Liver (tissue), 9 donors: ENCODE results near the gene RAET1E. TPM values are rescaled to one million over a fixed set of nuclear protein-coding genes. Genes with fewer than 3 reads are reported as not detected.

Experiments used
- DNase-seq: peaks from one replicate; pipeline ENCODE4 v3.0.0-alpha.2; 2017; ENCODE audit warnings: low spot score
- H3K27ac ChIP-seq, 2 donors: one replicate each; pipeline ENCODE4 v1.7.0; 2013; ENCODE audit warnings: inconsistent platforms in 2 of 2, low read length in 2 of 2, control low read depth in 1 of 2, low read depth in 1 of 2, mild to moderate bottlenecking in 1 of 2
- H3K27me3 ChIP-seq, 4 donors: one replicate each; pipeline versions ENCODE4 v1.6.1 to v1.7.0; 2013; ENCODE audit warnings: low read length in 3 of 4, inconsistent platforms in 1 of 4, mild to moderate bottlenecking in 1 of 4, moderate library complexity in 1 of 4; ENCODE audit not compliant: control insufficient read depth in 4 of 4, insufficient read depth in 4 of 4
- H3K36me3 ChIP-seq, 4 donors: one replicate each; pipeline versions ENCODE4 v1.6.1 to v1.7.0; 2013; ENCODE audit warnings: low read length in 3 of 4, mild to moderate bottlenecking in 3 of 4, low read depth in 1 of 4, moderate library complexity in 1 of 4; ENCODE audit not compliant: control insufficient read depth in 4 of 4, insufficient read depth in 3 of 4
- H3K4me1 ChIP-seq, 4 donors: one replicate each; pipeline versions ENCODE4 v1.6.1 to v1.7.0; 2013; ENCODE audit warnings: low read length in 3 of 4, mild to moderate bottlenecking in 3 of 4, moderate library complexity in 1 of 4; ENCODE audit not compliant: control insufficient read depth in 4 of 4, insufficient read depth in 4 of 4
- H3K4me3 ChIP-seq, 3 donors: one replicate each; pipeline versions ENCODE4 v1.6.1 to v1.7.0; 2013; ENCODE audit warnings: low read length in 3 of 3, control low read depth in 1 of 3, low read depth in 1 of 3, mild to moderate bottlenecking in 1 of 3
- H3K9ac ChIP-seq, 2 donors: one replicate each; pipeline ENCODE4 v1.7.0; 2013; ENCODE audit warnings: low read length in 2 of 2, mild to moderate bottlenecking in 2 of 2, moderate library complexity in 2 of 2, control low read depth in 1 of 2, low read depth in 1 of 2
- H3K9me3 ChIP-seq, 4 donors: one replicate each; pipeline versions ENCODE4 v1.6.1 to v1.7.0; 2013; ENCODE audit warnings: low read length in 3 of 4; ENCODE audit not compliant: control insufficient read depth in 4 of 4
- EGR1 ChIP-seq, 2 donors: IDR thresholded peaks; 2 replicates each; pipeline ENCODE4 v1.6.1; 2016 to 2018; ENCODE audit warnings: antibody characterized with exemption in 2 of 2, low read depth in 2 of 2
- FOXA1 ChIP-seq: IDR thresholded peaks from 2 replicates; pipeline ENCODE4 v1.6.1; 2016; ENCODE audit warnings: antibody characterized with exemption
- GABPA ChIP-seq, 2 donors: IDR thresholded peaks in 1 of 2; conservative IDR thresholded peaks in 1 of 2; 2 replicates each; pipeline ENCODE4 v1.6.1; 2016; ENCODE audit warnings: antibody characterized with exemption in 2 of 2, mild to moderate bottlenecking in 1 of 2, moderate library complexity in 1 of 2
- HNF4A ChIP-seq, 2 donors: conservative IDR thresholded peaks; 2 replicates each; pipeline ENCODE4 v1.6.1; 2016; ENCODE audit warnings: antibody characterized with exemption in 2 of 2, mild to moderate bottlenecking in 2 of 2
- HNF4G ChIP-seq: IDR thresholded peaks from 2 replicates; pipeline ENCODE4 v1.6.1; 2016; ENCODE audit warnings: antibody characterized with exemption
- JUND ChIP-seq, 2 donors: IDR thresholded peaks; 2 replicates each; pipeline ENCODE4 v1.6.1; 2016; ENCODE audit warnings: antibody characterized with exemption in 2 of 2
- NR2F2 ChIP-seq: IDR thresholded peaks from 2 replicates; pipeline ENCODE4 v1.6.1; 2016; ENCODE audit warnings: antibody characterized with exemption
- RAD21 ChIP-seq, 2 donors: IDR thresholded peaks; 2 replicates each; pipeline ENCODE4 v1.6.1; 2016; ENCODE audit warnings: antibody characterized with exemption in 2 of 2, mild to moderate bottlenecking in 2 of 2
- RXRA ChIP-seq, 2 donors: IDR thresholded peaks; 2 replicates each; pipeline ENCODE4 v1.6.1; 2017 to 2018; ENCODE audit warnings: antibody characterized with exemption in 2 of 2, mild to moderate bottlenecking in 1 of 2
- YY1 ChIP-seq: IDR thresholded peaks from 2 replicates; pipeline ENCODE4 v1.6.1; 2016; ENCODE audit warnings: antibody characterized with exemption, mild to moderate bottlenecking
- WGBS: extraction: QIAGEN DNeasy Blood & Tissue Kit; methylation state at CpG from one replicate; pipeline ENCODE4 v1.1.7; 2013; 5-methylcytosine and 5-hydroxymethylcytosine counted together
- polyA plus RNA-seq, 2 donors: library from polyadenylated mRNA; stranded (reverse) in 1 of 2; unstranded in 1 of 2; fragments of 200-250 nt in 1 of 2; fragments of >200 nt in 1 of 2; fragmentation: Nextera tagmentation in 1 of 2; extraction: Ambion mirVana in 1 of 2; gene quantifications; one replicate each; pipeline versions ENCODE4 v1.2.1 to v1.2.3, GENCODE V29; 2013 to 2015
- total RNA-seq, 2 donors: library from RNA; depleted of rRNA; stranded (reverse); fragments of >200 nt; gene quantifications; one replicate each; pipeline ENCODE4 v1.2.3, GENCODE V29; 2014
- TF ChIP-seq, protein P1 (sequence below): IDR thresholded peaks from 2 replicates; pipeline ENCODE4 v1.6.1; 2016; ENCODE audit warnings: antibody characterized with exemption
- TF ChIP-seq, protein P2 (sequence below): IDR thresholded peaks from 2 replicates; pipeline ENCODE4 v1.6.1; 2016; ENCODE audit warnings: antibody characterized with exemption, mild to moderate bottlenecking
- TF ChIP-seq, protein P3 (sequence below): fragments of 150-350 bp; IDR thresholded peaks from 2 replicates; pipeline ENCODE4 v1.5.1; 2017; ENCODE audit warnings: improper control_type of control experiment, low read depth, low read length; ENCODE audit not compliant: missing input control
- TF ChIP-seq, protein P4 (sequence below): IDR thresholded peaks from 2 replicates; pipeline ENCODE4 v1.6.1; 2016; ENCODE audit warnings: antibody characterized with exemption
- donor health status: healthy.
- donor health status: healthy.
- donor health status: healthy.
- donor health status: healthy.
- donor health status: healthy.

Gene RAET1E
- total and polyA plus RNA-seq, 4 donors = not detected

DNA sequence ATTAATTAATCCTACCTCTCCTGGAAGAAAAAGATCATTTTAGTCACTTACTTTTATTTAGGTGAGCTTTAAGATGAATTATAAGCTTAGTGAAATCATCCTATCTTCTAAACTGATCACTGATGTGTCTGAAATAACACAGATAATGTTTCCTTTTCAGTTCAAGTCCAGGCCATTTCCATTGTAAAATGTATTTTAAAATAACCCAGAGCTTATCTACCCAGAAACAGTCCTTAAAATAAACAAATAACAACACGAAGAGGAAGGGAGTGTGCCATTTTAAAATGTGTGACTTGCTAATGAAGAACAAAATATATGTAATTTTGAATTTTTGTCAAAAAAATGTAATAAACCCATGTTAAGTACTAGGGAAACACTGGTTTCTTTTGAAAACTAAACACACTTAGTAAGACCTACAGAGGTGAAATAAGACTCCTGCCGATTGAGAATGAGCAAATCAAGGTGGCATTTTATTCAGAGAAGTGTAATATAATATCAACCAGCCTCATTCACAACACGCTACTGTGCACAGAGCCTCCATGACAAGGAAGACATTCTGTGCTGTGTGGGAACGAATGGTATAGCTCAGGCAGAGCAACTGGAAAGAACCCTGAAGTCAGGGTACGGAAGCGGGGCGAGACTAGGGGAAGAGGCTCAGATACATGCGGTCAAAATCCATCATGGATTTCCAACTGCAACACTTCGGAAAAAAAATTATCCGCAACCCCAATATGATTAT lies 41.5 kb downstream of the RAET1E start:
- no peak for DNase-seq
- Histone ChIP-seq H3K4me3 (no peak overlapping the region), H3K27me3 (no peaks in the 10 kb centered on the region), H3K4me1 (peaks cover 0 to 15% (median 9%) of the 10 kb centered on the region in 4 donors), H3K9me3 (no peaks in the 10 kb centered on the region), H3K27ac (no peak overlapping the region), H3K9ac (no peak overlapping the region), H3K36me3 (peaks cover 0 to 2% (median 0%) of the 10 kb centered on the region in 4 donors)
- 91% methylated on average over 10 of the region's 10 CpGs for WGBS
- TF ChIP-seq EGR1 (IDR thresholded peaks at IDR 0.05; ENCODE audit: low read depth in 2 of 2) (no peak), RAD21 (IDR thresholded peaks at IDR 0.05) (no peak), RXRA (IDR thresholded peaks at IDR 0.05) (no peak), GABPA (IDR thresholded peaks at IDR 0.05 in 1 of 2, conservative IDR thresholded peaks at IDR 0.05 in 1 of 2) (no peak), NR2F2 (no peak), JUND (IDR thresholded peaks at IDR 0.05) (no peak), HNF4A (conservative IDR thresholded peaks at IDR 0.05) (no peak), FOXA1 (no peak)
- TF ChIP-seq, protein P1, sequence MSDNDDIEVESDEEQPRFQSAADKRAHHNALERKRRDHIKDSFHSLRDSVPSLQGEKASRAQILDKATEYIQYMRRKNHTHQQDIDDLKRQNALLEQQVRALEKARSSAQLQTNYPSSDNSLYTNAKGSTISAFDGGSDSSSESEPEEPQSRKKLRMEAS = no peak
- TF ChIP-seq, protein P2, sequence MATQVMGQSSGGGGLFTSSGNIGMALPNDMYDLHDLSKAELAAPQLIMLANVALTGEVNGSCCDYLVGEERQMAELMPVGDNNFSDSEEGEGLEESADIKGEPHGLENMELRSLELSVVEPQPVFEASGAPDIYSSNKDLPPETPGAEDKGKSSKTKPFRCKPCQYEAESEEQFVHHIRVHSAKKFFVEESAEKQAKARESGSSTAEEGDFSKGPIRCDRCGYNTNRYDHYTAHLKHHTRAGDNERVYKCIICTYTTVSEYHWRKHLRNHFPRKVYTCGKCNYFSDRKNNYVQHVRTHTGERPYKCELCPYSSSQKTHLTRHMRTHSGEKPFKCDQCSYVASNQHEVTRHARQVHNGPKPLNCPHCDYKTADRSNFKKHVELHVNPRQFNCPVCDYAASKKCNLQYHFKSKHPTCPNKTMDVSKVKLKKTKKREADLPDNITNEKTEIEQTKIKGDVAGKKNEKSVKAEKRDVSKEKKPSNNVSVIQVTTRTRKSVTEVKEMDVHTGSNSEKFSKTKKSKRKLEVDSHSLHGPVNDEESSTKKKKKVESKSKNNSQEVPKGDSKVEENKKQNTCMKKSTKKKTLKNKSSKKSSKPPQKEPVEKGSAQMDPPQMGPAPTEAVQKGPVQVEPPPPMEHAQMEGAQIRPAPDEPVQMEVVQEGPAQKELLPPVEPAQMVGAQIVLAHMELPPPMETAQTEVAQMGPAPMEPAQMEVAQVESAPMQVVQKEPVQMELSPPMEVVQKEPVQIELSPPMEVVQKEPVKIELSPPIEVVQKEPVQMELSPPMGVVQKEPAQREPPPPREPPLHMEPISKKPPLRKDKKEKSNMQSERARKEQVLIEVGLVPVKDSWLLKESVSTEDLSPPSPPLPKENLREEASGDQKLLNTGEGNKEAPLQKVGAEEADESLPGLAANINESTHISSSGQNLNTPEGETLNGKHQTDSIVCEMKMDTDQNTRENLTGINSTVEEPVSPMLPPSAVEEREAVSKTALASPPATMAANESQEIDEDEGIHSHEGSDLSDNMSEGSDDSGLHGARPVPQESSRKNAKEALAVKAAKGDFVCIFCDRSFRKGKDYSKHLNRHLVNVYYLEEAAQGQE = no peak
- TF ChIP-seq, protein P3, sequence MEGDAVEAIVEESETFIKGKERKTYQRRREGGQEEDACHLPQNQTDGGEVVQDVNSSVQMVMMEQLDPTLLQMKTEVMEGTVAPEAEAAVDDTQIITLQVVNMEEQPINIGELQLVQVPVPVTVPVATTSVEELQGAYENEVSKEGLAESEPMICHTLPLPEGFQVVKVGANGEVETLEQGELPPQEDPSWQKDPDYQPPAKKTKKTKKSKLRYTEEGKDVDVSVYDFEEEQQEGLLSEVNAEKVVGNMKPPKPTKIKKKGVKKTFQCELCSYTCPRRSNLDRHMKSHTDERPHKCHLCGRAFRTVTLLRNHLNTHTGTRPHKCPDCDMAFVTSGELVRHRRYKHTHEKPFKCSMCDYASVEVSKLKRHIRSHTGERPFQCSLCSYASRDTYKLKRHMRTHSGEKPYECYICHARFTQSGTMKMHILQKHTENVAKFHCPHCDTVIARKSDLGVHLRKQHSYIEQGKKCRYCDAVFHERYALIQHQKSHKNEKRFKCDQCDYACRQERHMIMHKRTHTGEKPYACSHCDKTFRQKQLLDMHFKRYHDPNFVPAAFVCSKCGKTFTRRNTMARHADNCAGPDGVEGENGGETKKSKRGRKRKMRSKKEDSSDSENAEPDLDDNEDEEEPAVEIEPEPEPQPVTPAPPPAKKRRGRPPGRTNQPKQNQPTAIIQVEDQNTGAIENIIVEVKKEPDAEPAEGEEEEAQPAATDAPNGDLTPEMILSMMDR = no peak

DNA sequence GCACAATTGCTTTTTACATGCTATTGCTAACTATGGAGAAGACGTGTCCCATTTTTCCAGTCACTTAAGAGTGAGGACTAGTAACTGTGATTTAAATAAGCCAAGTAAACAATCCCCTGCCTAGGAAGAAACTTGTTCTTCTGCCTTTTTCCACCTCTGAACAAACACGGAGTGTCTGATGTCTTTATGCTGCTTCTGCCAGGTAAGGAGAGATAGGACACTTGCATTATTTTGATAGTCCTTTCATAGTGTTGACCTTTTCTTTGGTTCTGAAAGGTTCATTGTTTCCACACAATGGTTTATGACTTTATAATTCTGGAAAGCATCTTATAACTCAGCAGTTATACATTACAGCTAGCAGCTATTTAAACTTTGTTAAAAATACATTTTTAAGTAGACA lies 42.2 kb downstream of the RAET1E start:
- Histone ChIP-seq H3K27me3 (no peaks in the 10 kb centered on the region), H3K9ac (no peak overlapping the region), H3K36me3 (peaks cover 0 to 3% (median 2%) of the 10 kb centered on the region in 4 donors), H3K9me3 (no peaks in the 10 kb centered on the region), H3K27ac (no peak overlapping the region), H3K4me1 (peaks cover 0 to 9% (median 4%) of the 10 kb centered on the region in 4 donors), H3K4me3 (no peak overlapping the region)
- WGBS = 85% methylated on average over 2 of the region's 2 CpGs
- no peak for TF ChIP-seq HNF4G
- no peak for TF ChIP-seq FOXA1
- TF ChIP-seq HNF4A (conservative IDR thresholded peaks at IDR 0.05) = no peak
- no peak for TF ChIP-seq YY1
- no peak for TF ChIP-seq JUND (IDR thresholded peaks at IDR 0.05)
- TF ChIP-seq NR2F2 = no peak
- TF ChIP-seq, protein P4, sequence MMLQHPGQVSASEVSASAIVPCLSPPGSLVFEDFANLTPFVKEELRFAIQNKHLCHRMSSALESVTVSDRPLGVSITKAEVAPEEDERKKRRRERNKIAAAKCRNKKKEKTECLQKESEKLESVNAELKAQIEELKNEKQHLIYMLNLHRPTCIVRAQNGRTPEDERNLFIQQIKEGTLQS = no peak
- no peak for DNase-seq
